Lower leg skin (tissue), 4 donors: ENCODE data around the gene DDX1. TPM values are rescaled to one million over a fixed set of nuclear protein-coding genes. Genes with fewer than 3 reads are reported as not detected.

Experiments used
- DNase-seq, 2 donors: peaks; one replicate each; pipeline ENCODE4 v3.0.0-alpha.2; 2019; ENCODE audit warnings: low spot score in 2 of 2
- H3K4me3 ChIP-seq: fragments of 200-600 bp; sonication (generic); 2 replicates; pipeline ENCODE4 v1.5.1; 2017; ENCODE audit warnings: mild to moderate bottlenecking, low read depth; ENCODE audit not compliant: poor library complexity, severe bottlenecking
- POLR2A ChIP-seq, 2 donors: fragments of 450-650 bp; IDR thresholded peaks; one replicate each; pipeline ENCODE4 v1.6.1; 2016 to 2017; ENCODE audit warnings: antibody characterized with exemption in 2 of 2, mild to moderate bottlenecking in 1 of 2, moderate library complexity in 1 of 2
- WGBS, 2 donors: methylation state at CpG; one replicate each; pipeline ENCODE4 v1.1.5; 2018; 5-methylcytosine and 5-hydroxymethylcytosine counted together
- intact Hi-C: fragments of 100-400 bp; cut with DNase I; formaldehyde crosslinking; loops from one replicate; pipeline ENCODE4 v1.15.0; 2023; ENCODE audit warnings: low total_unique reads
- total RNA-seq, 4 donors: library from RNA; depleted of rRNA; stranded (reverse); fragments of >200 nt; gene quantifications; one replicate each; pipeline ENCODE4 v1.1.0, GENCODE V29; 2016
- TF ChIP-seq, protein P1 (sequence below), 3 donors: fragments of 450-650 bp; IDR thresholded peaks; one replicate each; pipeline ENCODE4 v1.5.1; 2016; ENCODE audit warnings: antibody characterized with exemption in 3 of 3, mild to moderate bottlenecking in 3 of 3, moderate library complexity in 2 of 3

The DDX1 gene
- total RNA-seq, 4 donors from 2014 or later: 38.8 to 55.5 (median 44.4) TPM

DNA sequence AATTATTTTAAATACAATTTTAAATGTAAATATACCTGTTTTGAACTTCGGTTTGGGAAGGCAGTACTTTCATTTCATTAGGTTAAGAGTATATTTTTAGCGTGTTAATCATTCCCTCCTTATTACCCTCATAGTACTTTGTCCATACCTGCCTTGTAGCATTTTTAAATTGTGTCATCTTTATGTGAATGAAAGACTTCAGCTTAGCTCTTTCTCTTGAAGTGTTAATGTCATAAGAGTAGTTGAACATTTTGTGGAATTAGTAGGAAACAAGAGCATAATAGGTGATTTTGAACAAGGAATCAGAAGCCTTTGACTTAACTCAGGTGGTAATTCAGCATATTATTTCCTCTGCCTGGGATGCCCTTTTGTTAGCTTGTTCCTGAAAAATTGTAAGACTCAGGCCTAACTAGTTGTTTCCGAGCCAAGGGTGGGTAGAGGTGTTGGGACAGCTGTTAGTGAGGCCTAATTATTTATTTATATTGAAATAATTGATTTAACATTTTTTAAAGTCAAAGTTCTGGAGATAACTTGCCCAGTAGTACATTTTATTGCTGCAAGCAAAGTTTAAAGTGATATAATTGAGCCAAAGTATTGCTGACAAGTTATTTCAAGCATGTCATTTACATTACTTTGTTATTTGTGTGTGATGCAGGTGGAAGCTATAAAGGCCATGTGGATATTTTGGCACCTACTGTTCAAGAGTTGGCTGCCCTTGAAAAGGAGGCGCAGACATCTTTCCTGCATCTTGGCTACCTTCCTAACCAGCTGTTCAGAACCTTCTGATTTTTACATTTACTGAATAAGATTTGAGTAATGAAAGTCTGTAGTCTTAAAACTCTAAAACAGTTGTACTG lies 38.7 kb downstream of the DDX1 start:
- H3K4me3 ChIP-seq: no peak overlapping the region
- 43 to 63% methylated on average over 4 of the region's 4 CpGs for WGBS, 2 donors
- TF ChIP-seq, protein P1, sequence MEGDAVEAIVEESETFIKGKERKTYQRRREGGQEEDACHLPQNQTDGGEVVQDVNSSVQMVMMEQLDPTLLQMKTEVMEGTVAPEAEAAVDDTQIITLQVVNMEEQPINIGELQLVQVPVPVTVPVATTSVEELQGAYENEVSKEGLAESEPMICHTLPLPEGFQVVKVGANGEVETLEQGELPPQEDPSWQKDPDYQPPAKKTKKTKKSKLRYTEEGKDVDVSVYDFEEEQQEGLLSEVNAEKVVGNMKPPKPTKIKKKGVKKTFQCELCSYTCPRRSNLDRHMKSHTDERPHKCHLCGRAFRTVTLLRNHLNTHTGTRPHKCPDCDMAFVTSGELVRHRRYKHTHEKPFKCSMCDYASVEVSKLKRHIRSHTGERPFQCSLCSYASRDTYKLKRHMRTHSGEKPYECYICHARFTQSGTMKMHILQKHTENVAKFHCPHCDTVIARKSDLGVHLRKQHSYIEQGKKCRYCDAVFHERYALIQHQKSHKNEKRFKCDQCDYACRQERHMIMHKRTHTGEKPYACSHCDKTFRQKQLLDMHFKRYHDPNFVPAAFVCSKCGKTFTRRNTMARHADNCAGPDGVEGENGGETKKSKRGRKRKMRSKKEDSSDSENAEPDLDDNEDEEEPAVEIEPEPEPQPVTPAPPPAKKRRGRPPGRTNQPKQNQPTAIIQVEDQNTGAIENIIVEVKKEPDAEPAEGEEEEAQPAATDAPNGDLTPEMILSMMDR (IDR thresholded peaks at IDR 0.05): no peak
- TF ChIP-seq POLR2A (IDR thresholded peaks at IDR 0.05): no peak
- intact Hi-C loops: loop anchor here (10.0 kb wide), 2 partner anchors 304 to 1134 kb away; no protein-coding TSS in a partner anchor
- no peak for DNase-seq

DNA sequence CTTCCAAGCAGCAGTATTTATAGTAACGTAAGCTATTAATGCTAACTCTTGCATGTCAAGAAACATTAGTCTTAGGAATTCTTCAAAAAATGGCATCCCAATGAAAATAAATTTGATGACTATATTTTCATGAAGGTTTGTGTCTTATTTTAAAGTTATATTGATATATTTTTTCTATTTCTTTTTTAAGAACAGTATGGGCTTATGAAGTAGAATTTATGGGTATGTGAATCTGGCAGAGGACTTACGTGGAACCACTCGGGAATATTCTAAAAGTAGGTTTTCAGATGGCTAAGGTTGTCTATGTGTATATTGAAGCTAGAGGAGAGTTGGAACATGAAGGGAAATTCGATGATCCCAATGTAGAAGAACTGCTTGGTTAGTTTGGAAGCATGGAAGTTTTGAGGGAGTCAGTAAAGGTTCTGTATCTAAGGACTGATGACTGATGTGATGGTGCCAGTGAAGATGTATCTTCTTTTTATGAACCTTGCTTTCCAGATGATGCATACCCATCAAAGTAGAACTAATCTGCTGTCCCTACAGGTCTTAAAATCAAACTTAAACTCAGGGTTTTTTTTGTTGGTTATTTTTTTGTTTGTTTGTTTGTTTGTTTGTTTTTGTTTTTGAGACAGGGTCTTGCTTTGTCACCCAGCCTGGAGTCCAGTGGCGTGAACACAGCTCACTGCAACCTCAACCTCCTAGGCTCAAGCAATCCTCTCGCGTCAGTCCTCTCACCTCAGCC lies 39.5 kb downstream of the DDX1 start:
- intact Hi-C loops: loop anchor here (10.0 kb wide), 2 partner anchors 304 to 1134 kb away; no protein-coding TSS in a partner anchor
- no peak for DNase-seq
- H3K4me3 ChIP-seq: no peak overlapping the region
- no peak for TF ChIP-seq POLR2A (IDR thresholded peaks at IDR 0.05)
- TF ChIP-seq, protein P1 (IDR thresholded peaks at IDR 0.05): no peak
- 77 to 81% methylated on average over 7 of the region's 7 CpGs for WGBS, 2 donors

DNA sequence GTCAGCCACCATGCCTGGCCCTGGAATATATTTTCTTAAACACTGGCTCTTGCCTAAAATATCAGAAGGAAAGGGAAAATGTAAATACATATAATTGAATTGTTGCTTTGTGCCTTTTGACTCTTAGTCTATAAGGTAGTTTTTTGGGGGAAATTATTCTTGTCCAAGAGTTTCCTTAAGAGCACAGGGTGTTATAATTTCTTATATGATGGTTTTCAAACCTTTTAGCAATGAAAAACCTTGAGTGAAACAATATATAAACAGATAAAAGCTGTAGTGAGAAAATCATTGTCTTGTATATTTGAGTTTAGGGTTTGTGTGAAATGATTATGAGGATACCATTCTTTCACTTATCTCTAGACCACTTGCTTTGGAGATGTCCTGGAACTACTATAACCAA lies 40.2 kb downstream of the DDX1 start:
- DNase-seq: no peak
- TF ChIP-seq POLR2A (IDR thresholded peaks at IDR 0.05): no peak
- H3K4me3 ChIP-seq: no peak overlapping the region
- intact Hi-C loops: loop anchor here (10.0 kb wide), 2 partner anchors 303 to 1133 kb away; no protein-coding TSS in a partner anchor

DNA sequence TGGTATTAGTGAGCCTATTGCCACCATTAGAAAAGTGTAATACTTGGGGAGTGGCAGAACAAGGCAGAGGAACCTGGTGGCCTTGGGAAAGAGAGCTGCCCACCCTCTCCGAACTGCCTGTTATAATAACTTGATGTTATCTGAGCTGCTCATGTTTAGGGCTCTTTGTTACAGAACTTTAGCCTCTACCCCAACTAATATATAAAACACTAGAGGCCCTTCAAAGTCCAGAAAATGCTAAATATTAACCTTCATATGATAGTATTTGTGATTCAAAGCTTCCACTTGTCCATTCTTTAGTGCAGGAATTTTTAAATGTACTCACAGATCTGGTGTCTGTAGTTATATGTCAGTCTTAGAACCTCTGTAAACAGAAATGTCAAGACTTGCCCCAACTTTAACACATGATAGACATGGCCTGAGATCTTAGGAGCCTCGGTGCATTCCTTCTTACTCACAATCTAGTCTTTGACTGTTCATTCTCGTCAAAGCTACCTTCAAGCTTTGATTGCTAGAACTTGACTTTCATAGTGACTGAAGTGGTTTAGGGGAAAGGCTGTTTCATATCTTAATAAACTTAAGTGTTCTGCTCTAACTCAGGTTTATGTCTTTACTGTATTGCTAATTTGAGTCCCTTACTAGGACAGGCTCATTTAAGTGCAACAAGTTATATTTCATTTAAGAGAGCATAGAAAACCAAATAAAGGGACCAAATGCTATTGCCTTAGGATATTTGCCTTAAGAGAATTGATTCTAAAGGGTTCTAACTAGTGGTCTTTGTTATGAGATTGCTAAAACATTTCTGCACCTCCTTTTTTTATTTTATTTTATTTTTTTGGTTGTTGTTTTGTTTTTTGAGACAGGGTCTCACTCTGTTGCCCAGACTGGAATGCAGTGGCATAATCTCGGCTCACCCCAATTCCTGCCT lies 41.6 kb downstream of the DDX1 start:
- WGBS, 2 donors: 72 to 75% methylated on average over 4 of the region's 4 CpGs
- TF ChIP-seq, protein P1 (IDR thresholded peaks at IDR 0.05): no peak
- no peak for TF ChIP-seq POLR2A (IDR thresholded peaks at IDR 0.05)
- no peak overlapping the region for H3K4me3 ChIP-seq
- DNase-seq: no peak
- intact Hi-C loops: loop anchor here (10.0 kb wide), 2 partner anchors 301 to 1131 kb away; no protein-coding TSS in a partner anchor

DNA sequence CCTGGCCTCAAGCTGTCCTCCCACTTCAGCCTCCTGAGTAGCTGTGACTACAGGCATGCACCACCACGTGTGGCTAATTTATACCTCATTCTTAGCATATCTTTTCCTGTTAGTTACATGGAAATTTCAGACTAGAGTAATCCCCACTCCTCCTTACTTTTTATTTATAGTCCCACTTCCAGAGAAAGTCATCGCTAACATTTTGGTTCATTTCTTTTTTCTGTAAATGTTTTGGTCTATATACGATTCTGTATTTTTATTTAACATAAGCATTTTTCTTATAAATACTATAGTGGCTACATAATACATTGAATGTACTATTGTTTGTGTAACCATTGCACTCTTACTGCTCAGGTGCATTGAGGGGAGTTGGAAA lies 42.3 kb downstream of the DDX1 start:
- intact Hi-C loops: loop anchor here (10.0 kb wide), 2 partner anchors 301 to 1131 kb away; no protein-coding TSS in a partner anchor
- DNase-seq: no peak
- H3K4me3 ChIP-seq: no peak overlapping the region
- 80 to 84% methylated on average over 3 of the region's 3 CpGs for WGBS, 2 donors
- TF ChIP-seq POLR2A (IDR thresholded peaks at IDR 0.05): no peak
- TF ChIP-seq, protein P1 (IDR thresholded peaks at IDR 0.05): no peak
